HK-2 (cell line): ENCODE results near the gene LDLRAD4.

Experiments
- DNase-seq: peaks from one replicate; pipeline ENCODE4 v3.0.0-alpha.2; 2018; ENCODE audit not compliant: unreplicated experiment

The LDLRAD4 gene

DNA sequence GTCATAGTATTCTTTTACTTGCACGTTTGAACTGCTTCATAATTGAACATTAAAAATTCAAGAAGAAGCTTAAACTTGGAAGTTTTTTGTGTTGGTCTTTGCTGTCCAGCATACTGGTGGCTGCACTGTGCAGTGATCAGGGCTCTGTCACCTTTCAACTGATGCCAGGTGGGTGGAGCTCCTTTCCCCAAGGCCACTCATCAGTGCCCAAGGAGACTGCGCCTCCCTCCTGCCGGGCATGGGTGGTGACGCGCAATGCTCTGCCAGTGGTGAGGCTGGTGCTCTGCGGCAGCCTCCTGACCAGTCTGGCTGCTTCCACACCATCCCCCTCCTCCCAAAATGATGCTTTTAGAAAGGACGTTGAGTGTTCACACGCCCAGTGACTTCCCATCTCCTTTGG lies 16.0 kb upstream of the LDLRAD4 start:
- DNase-seq: no peak

GRCh38 chr18:13206301-13206700 lies 12.3 kb upstream of the LDLRAD4 start:
- DNase-seq: no peak

DNA sequence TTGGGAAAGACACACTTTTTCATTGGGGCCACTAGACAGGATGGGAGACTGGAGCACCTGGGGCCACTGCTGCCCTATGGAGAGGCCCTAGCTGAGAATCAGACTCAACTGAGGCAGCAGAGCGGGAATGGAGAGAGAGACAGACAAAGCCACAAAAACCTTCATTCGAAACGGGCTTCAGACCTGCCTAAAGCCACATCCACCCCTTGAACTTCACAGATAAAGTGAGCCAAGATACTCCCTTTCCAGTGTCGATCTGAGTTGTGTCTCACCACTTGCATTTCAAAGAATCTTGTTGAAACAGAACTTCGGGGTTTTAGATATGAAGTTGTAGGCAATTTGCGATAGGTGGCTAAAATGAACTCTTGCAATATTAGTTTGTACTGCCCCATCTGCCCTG lies 11.3 kb upstream of the LDLRAD4 start:
- no peak for DNase-seq

DNA sequence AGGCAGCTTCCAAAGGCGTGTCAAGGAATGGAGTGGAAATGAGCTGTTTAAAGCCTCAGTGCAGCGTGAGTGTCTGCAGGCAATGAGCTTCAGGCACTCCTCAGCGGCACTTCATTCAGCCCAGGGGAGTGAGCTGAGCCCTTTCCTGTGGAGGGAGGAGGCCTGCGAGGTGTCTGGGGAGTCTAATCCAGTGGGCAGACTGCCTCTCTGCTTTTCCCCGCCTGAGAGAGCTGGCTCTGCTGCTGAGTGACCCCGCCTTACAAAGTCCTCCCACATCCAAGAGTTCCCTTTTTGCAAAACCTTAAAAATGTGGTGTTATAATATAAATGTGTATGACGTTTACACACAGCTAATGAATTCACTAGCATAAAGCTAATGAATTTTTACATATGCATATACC lies 7.0 kb upstream of the LDLRAD4 start:
- no peak for DNase-seq

GRCh38 chr18:13213036-13213795 lies 5.3 kb upstream of the LDLRAD4 start:
- DNase-seq: no peak

DNA sequence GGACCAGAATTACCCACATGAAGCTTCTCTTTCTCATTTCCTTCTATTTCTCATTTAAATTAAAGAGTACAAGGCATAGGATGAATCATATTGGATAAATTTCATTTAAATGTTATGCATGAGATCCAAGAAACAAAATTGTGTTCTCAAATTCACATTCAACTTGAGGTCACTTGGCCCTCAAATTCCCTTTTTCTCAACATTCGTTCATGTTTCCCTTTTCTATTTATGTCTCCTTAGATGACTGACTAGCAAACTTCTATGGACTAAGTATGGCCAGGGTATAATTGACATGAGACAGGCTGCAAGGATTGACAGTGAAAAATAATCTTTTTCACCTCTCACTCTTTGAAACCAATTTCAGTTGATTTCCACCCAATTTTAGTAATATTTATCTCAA lies 4.0 kb upstream of the LDLRAD4 start:
- no peak for DNase-seq

GRCh38 chr18:13216092-13216582 lies 2.4 kb upstream of the LDLRAD4 start:
- DNase-seq: peak; percentile 23

DNA sequence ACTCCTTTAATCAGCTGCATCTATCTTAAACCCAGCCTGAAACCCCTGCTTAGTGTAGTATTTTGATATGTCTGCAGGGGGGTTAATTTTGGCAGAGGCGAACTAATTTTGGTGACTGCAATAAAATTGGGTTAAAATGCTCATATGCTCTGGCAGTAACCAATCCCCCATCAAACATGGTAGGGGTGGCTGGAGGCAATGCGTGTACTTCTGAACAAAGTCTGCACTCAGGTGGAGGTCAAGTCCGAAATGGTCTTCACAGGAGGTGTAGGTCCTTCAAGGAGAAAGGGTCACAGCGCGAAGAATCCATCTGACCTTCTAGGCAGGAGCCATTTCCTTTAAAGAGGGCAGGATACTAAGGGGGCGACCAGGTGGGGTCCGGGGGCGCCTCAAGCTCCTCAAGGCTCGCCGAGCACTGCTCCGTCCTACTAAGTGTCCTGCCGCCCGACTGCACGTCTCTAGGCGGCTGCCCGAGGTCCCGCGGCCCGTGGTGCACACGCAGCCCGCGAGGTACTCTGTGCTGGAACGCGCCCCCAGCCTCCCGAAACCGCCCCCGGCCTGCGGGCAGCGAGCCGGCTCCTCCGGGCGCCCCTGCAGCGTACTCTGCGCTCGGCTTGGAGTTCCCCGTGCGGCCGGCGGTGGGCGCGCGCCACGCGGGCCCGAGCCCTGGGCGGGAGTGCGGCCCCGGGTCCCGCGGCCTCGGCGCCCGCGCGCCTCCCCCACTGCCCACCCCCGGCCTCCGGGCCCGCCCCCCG lies 1.7 kb upstream of the LDLRAD4 start:
- no peak for DNase-seq

- DNase-seq: peak; percentile 17
These were observed 1.0 kb upstream of the LDLRAD4 start for GRCh38 chr18:13217466-13217961.

- no peak for DNase-seq
These were observed 591 bp upstream of the LDLRAD4 start for GRCh38 chr18:13217971-13218367.

- DNase-seq: no peak
These were observed 437 bp downstream of the LDLRAD4 start for GRCh38 chr18:13218997-13219396.

DNA sequence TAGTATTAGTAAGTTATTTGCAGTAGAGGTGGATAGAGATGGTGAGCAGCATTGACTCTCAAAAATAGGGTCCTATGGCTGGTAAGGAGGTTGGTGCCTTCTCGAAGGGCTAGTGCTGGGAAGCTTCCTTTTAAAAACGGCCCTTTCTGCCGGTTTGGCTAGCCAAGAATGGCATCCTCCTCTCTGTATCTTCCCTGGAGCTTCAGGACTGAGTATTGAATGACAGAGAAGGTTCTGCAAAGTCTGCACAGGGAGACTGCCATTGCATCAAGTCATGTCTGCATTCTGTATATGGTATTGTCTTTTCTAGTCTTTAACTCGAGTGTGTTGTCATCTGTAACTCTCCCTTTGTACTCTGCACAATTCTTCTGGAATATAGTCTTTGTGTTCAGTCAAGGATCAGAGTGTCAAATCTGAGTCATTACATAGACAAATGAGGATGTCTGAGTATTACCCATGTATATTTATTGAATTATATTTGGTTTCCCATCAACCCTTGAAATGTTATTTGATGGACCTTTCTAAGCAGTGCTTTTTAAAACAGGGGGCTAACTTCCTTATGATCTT lies 1.1 kb downstream of the LDLRAD4 start:
- DNase-seq: no peak

DNA sequence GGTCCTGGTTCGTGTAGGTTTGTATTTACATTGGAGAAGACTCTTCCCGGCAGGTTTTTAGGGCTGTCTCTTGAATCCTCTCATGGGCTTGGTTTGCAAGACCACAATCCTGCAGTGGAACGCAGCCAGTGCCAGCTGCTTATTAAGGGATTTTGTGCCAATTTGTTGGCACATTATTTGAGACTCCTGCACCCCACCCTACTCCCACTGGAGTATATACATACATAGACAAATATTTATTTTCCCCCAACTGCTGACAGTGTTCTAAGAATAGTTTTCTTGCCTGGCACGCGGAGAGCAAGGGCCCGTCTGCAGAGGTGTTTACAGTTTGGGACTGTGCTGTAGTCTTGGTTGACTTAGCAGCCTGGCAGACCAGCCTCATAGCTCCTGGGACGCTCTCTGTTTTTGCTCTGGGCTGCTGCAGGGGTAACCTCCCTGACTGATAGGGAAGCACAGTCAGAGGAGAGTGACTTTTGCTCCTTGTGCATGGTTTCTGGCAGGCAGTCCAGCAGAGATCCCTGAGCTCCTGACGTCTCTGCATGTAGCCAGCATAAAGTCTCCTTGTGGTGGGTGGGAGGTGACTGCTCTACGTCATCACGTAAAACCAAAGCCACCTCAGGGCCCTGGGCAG lies 1.9 kb downstream of the LDLRAD4 start:
- DNase-seq: no peak

GRCh38 chr18:13221869-13222855 lies 3.6 kb downstream of the LDLRAD4 start:
- DNase-seq: no peak

GRCh38 chr18:13222856-13223281 lies 4.3 kb downstream of the LDLRAD4 start:
- DNase-seq: no peak

DNA sequence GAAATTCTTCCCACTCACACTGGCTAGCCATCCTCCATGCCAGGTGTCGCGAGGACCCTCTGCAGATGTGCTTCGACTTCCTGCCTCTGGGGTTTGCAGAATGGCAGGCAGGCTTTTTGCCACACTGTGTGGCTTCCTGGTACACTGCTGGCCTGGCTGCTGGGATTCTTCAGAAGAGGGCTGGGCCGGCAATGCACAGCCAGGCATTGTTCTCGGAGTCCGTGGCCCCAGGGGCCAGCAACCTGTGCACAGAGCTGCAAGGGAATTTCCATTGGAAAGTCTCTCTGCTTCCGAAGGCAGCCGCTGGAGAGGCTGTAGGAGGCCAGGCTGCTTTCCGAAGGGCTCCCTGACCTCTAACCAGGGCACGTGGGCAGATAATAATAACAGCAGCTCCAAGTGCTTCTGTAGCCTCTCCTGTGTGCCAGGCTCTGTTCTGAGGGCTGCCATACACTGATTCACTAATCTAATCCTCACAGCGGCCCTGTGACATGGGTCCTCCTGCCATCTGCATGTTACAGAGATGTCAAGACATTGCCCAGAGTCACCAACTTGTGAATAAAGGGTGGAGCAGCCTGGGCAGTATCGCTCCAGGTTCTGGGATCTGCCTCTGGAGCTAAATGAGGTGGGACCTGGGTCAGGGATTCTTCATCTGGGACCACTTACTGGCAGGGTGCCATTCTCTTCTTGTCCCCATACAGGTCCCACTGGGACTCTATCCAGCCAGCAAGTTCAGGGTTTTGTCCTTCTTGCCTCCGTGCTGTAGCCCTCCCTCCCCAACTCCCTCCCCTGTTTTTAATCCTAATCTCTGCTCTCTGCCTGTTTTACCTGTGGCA lies 5.0 kb downstream of the LDLRAD4 start:
- no peak for DNase-seq

- no peak for DNase-seq
These were observed 6.7 kb downstream of the LDLRAD4 start for GRCh38 chr18:13225261-13225660.

GRCh38 chr18:13226533-13227144 lies 8.1 kb downstream of the LDLRAD4 start:
- no peak for DNase-seq

DNA sequence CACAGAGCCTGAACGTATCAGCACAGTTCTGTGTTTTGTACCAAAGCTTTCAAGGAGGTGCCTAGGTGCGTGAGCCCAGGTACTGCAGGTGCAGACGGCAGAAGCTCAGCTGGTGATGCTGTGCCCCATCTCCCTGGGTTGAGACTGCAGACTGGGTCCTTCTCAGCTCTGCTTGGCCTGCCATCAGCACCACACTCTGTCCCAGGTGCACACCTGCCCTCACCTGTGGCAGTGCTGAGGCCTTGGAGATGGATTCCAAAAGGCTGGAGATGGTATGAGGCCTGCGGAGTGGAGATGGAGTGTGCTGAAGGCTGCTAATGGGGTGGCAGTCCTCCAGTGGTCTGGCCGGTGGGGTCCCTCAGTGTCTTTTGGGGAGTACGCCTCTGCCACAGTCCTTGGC lies 9.3 kb downstream of the LDLRAD4 start:
- DNase-seq: no peak
